NCI-H226 (cell line): Measurements from ENCODE around the gene MZT1.
A peak's percentile ranks its signal among the peaks of the same experiment; 100 is the strongest.

ENCODE experiments used
- DNase-seq: peaks from one replicate; pipeline ENCODE4 v3.0.0-alpha.2; 2015

Gene MZT1

GRCh38 chr13:72678312-72678711, 49.1 kb downstream of the MZT1 start:
- DNase-seq = no peak

- DNase-seq = peak; percentile 33
These were observed 50.0 kb downstream of the MZT1 start for GRCh38 chr13:72677431-72677830.

GRCh38 chr13:72666391-72666790, 61.0 kb downstream of the MZT1 start:
- DNase-seq = no peak

- no peak for DNase-seq
These were observed 64.9 kb downstream of the MZT1 start for GRCh38 chr13:72662548-72662947.
